EL (cell line): ENCODE measurements around the gene GDNF.

ENCODE experiments used
- DNase-seq: peaks from one replicate; pipeline ENCODE4 v3.0.0-alpha.2; 2016

GDNF gene

DNA sequence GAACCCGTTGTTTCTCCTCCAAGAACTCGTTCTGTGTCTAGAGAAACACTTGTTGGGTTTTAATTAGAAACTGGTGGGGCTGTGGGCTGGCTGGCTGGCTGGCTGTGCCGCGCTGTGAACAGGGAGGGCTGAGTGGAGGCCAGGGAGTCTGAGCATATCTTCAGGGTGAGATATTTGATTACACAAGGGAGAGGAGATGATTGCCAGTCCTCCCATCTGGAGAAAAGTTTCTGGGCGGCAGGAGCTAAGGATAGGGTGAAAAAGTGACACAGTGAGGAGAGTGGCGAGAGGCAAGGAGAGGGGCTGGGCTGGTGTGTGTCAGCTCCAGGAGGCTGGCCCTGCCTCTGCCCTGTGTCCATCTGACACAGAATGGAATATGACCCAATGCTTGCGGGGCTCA is 63.0 kb downstream of the GDNF start:
- peak; percentile 83 for DNase-seq

DNA sequence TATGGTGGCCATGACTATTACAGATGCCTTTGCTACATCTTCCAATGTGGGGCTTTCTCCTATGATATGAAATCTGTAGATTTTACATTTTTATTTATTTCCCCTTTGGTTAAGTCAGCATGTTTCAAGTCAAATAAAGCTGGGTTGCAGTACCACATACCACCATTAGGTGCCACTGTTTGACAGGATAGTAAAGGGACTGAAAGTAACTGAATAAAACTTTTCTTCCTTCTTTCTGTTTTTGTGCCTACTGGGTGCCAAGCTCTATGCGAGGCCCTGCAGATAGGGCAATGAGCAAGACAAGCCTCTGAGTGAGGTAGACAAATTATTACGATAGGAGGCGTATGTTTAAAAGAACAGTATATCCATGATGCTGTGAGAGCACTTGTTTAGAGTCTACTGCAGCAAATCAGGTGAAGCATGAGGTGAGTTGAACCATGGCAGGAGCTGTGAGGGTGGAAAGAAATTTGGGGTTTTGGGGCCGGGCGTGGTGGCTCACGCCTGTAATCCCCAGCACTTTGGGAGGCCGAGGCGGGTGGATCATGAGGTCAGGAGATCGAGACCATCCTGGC is 64.8 kb downstream of the GDNF start:
- DNase-seq, result peak; percentile 35

DNA sequence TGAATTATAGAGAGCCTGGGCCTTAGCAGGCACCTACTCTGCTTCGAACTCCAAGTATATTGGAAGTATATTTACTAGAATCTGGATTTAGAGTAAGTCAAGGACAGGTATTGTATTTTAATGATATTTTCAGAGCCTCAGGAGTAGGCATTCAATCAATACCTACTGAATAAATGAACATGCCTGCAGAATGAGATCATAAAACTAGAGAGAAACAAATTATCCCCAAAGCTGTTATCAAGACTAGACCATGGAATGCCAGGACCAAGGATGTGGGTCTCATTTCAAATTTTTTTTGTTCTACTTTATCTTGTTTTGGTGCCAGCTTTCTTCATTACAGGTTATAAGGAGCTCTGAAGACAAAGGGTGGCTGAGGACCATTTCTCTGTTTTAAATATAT is 66.0 kb downstream of the GDNF start:
- no peak for DNase-seq

DNA sequence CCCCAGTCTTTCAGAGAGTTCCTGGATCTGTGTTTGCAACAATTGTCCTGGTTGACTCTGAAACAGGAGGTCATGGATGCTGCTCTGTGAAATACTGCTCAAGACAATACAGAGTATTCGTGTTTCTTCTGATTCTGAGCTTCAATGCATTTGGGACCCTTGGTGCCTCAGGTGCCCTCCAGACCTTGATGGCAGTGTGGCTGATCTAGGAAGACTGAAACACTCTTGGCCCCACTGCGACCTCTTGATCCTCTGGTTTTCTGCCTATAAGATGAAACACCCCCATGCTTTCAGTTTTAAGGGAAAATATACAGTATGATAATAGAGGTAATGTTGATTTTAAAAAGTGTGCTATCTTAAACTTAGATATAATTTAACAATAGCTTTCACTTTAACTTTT is 67.6 kb downstream of the GDNF start:
- no peak for DNase-seq

DNA sequence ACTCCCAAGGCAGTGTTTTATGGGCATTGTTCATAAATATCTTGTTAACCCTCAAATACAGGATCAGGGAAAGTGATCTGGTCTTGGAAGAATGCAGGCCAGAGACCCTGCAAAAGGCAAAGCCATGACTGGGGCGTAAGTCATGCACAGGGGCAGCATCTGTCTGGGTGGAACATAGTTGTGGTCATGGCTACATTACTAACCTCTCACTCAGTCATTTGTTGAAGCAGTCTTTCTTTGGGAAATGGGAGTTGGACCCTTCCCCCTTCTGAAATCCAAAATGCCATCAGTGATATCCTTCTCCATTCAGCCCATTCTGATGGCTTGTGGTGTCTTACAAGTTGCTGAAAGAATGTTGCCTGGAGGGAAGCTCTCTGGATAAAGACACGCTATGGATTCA is 68.1 kb downstream of the GDNF start:
- DNase-seq, result peak; percentile 100

DNA sequence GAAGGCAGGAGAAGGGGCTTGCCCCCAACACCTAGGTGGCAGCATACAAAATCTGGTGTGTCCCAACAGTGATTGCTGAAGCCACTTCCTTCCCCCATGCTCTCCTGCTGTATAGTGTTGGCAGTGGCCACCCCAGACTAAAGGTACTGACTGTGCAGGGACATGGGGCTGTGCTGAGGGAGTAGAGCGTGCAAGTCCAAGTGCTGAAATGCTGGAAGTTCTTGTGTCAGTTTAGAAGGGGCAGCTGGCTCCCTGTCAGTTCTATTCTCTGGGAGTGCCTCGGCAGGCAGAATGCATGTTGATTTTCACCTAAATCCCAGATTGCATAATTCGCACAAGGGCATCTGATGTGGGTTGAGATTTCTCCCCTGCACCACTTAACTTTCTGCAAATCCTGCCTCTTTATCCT is 68.6 kb downstream of the GDNF start:
- DNase-seq, result no peak

DNA sequence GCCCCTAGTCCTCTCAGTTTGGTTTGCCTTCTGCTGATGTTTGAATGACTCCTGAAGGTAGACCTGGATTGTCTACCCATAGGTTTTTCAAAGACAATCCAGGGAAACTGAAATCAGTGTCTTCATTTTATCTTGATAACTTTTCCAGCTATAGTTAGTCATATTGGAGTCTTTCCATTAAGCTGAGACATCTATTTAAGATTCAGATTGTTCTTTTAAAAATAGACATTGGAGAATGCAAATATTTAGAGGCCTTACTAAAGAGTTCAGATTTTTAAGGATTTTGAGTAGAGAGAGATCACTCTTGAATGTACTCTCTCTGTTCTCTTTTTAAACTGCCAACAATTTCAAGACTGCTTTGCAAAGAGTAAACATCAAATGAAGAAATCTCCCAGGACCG is 69.1 kb downstream of the GDNF start:
- DNase-seq, result no peak

DNA sequence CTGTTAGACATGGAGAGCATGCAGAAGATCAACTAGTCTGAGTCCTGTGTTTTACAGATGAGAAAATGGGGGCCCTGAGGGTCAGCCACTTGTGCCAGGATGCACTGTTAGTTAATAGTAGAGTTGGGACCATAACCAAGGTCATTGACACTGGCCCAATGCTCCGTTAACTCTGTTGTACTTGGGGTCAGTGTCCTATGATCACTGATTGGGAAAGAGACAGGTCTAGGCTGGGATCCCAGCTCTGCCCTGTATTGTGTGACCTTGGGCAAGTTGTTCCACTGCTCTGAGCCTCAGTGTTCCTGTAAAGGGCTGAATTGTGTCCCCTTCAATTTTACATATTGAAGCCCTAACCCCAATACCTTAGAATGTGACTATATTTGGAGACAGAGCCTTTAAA is 70.0 kb downstream of the GDNF start:
- no peak for DNase-seq

DNA sequence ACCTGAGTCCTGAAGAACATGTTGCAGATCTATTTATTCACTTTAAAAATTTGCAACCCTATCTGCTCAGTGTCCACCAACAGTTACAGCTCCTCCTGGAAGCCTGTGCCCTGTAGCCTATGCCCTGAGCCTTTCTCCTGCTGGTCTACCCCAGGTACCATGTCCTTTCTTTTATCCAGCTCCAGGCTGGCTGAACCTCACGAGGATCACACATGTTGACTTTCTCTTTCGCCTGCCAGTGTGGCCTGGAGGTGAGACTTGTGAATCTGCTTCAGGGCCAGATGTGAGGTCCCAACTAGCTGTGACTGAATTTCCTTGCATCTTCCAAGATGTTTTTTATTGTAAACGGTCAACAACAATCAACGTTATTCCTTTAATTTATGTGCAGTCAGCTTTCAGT is 70.7 kb downstream of the GDNF start:
- no peak for DNase-seq

DNA sequence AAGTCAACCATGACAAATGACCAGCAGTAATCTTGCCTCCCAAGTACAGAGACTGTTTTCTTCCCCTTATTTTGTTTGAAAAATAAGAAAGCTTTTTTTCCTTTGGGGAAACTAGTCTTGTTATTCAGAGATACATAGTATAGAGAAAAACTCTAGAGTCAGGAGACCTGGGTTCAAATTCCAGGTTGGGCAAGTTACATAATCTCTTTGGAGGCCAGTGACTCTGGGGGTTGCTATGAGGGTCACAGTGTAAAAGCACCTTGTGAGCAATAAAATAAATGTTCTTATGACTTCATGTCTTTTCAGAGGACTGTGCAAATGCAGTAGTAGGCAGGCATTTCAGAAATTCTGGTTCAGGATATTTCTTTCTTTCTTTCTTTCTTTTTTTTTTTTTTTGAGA is 71.5 kb downstream of the GDNF start:
- DNase-seq, result no peak

DNA sequence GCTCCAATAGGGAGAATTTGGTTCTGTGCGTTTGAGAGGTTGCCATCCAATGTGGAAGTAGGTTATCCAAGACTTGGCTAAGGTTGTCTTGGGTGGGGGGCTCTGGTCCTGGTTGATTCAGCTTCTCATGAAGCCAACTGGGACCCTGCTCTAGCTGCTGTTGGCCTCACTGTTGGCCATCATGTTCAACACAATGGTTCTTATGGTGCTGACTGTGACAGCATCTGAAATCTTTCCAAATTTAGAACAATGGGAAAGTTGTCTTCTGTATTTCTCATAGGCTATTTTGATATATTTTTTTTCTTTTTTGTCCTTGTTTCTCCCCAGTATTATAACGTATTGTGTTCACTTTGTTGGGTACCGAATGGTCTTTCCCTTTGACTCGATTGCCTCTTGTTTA is 71.9 kb downstream of the GDNF start:
- DNase-seq, result no peak

DNA sequence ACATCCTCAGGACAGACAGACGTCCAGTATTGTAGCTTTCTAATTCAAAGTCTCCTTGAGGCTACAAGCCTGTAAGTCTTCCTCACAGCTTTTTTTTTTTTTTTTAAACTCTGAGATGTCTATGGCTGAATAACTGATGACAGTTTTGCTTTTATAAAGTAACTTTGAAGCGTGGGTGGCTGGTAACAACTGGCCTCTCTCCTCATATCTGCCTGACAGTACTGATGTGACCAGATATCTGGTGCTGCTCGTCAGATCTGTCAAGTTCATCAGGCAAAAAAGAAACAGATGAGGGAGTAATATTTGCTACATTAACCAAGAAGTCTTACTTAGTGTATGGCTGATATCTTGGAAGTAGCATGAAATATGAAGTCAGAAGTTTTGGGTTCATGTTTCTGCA is 72.6 kb downstream of the GDNF start:
- no peak for DNase-seq
